HEK293 (cell line): ENCODE results near the gene MEX3C.

Experiments used
- EGR2 ChIP-seq: fragments of 450-650 bp; formaldehyde crosslinking; IDR thresholded peaks from 2 replicates; pipeline ENCODE4 v1.5.1; 2016; ENCODE audit warnings: low read depth, missing biosample characterization, missing genetic modification characterization
- HOXC10 ChIP-seq: sonication (generic); formaldehyde crosslinking; IDR thresholded peaks from 2 replicates; pipeline ENCODE4 v1.8.1; 2023; ENCODE audit warnings: mild to moderate bottlenecking, missing genetic modification reagents
- KLF17 ChIP-seq: fragments of 450-650 bp; formaldehyde crosslinking; IDR thresholded peaks from 2 replicates; pipeline ENCODE4 v1.5.1; 2016; ENCODE audit warnings: missing biosample characterization, missing genetic modification characterization
- OVOL3 ChIP-seq: fragments of 450-650 bp; formaldehyde crosslinking; IDR thresholded peaks from 2 replicates; pipeline ENCODE4 v1.5.1; 2016; ENCODE audit warnings: missing biosample characterization, missing genetic modification characterization
- RBAK ChIP-seq: fragments of 450-650 bp; formaldehyde crosslinking; IDR thresholded peaks from 2 replicates; pipeline ENCODE4 v1.5.1; 2016; ENCODE audit warnings: missing biosample characterization, missing genetic modification characterization
- SETDB1 ChIP-seq: IDR thresholded peaks from one replicate; pipeline ENCODE4 v1.6.1; 2017; ENCODE audit warnings: mild to moderate bottlenecking, low read length, moderate library complexity, mixed read lengths; ENCODE audit not compliant: insufficient read length
- SP7 ChIP-seq: fragments of 450-650 bp; formaldehyde crosslinking; IDR thresholded peaks from 2 replicates; pipeline ENCODE4 v1.5.1; 2016; ENCODE audit warnings: missing biosample characterization, missing genetic modification characterization
- ZBTB48 ChIP-seq: fragments of 450-650 bp; formaldehyde crosslinking; IDR thresholded peaks from 2 replicates; pipeline ENCODE4 v1.5.1; 2016; ENCODE audit warnings: missing biosample characterization, missing genetic modification characterization
- ZFP37 ChIP-seq: fragments of 450-650 bp; formaldehyde crosslinking; IDR thresholded peaks from 2 replicates; pipeline ENCODE4 v1.5.1; 2016; ENCODE audit warnings: missing biosample characterization, missing genetic modification characterization
- ZNF169 ChIP-seq: fragments of 450-650 bp; formaldehyde crosslinking; IDR thresholded peaks from 2 replicates; pipeline ENCODE4 v1.5.1; 2016; ENCODE audit warnings: missing biosample characterization, missing genetic modification characterization
- ZNF184 ChIP-seq: fragments of 450-650 bp; IDR thresholded peaks from 2 replicates; pipeline ENCODE4 v1.5.1; 2018; ENCODE audit warnings: missing biosample characterization, mild to moderate bottlenecking, missing genetic modification characterization
- ZNF239 ChIP-seq: fragments of 450-650 bp; formaldehyde crosslinking; IDR thresholded peaks from 2 replicates; pipeline ENCODE4 v1.5.1; 2016; ENCODE audit warnings: missing biosample characterization, missing genetic modification characterization
- ZNF302 ChIP-seq: fragments of 450-650 bp; formaldehyde crosslinking; IDR thresholded peaks from 2 replicates; pipeline ENCODE4 v1.5.1; 2016; ENCODE audit warnings: missing biosample characterization, missing genetic modification characterization, low read depth
- ZNF354C ChIP-seq: fragments of 450-650 bp; formaldehyde crosslinking; IDR thresholded peaks from 2 replicates; pipeline ENCODE4 v1.5.1; 2016; ENCODE audit warnings: missing biosample characterization, missing genetic modification characterization, low read depth, borderline replicate concordance
- ZNF37A ChIP-seq: fragments of 450-650 bp; IDR thresholded peaks from 2 replicates; pipeline ENCODE4 v1.5.1; 2018; ENCODE audit warnings: missing biosample characterization, missing genetic modification characterization
- ZNF514 ChIP-seq: fragments of 450-650 bp; formaldehyde crosslinking; IDR thresholded peaks from 2 replicates; pipeline ENCODE4 v1.5.1; 2016; ENCODE audit warnings: missing biosample characterization, missing genetic modification characterization
- ZNF596 ChIP-seq: fragments of 450-650 bp; IDR thresholded peaks from 2 replicates; pipeline ENCODE4 v1.5.0; 2018; ENCODE audit warnings: missing biosample characterization, mild to moderate bottlenecking, missing genetic modification characterization, moderate library complexity
- ZNF610 ChIP-seq: fragments of 450-650 bp; formaldehyde crosslinking; IDR thresholded peaks from 2 replicates; pipeline ENCODE4 v1.5.1; 2016; ENCODE audit warnings: missing biosample characterization, missing genetic modification characterization, borderline replicate concordance
- ZNF624 ChIP-seq: fragments of 450-650 bp; formaldehyde crosslinking; IDR thresholded peaks from 2 replicates; pipeline ENCODE4 v1.5.1; 2017; ENCODE audit warnings: missing biosample characterization, missing genetic modification characterization
- ZNF76 ChIP-seq: fragments of 450-650 bp; formaldehyde crosslinking; IDR thresholded peaks from 2 replicates; pipeline ENCODE4; 2016; ENCODE audit warnings: low read depth, missing biosample characterization, missing genetic modification characterization, borderline replicate concordance
- ZSCAN16 ChIP-seq: fragments of 450-650 bp; formaldehyde crosslinking; IDR thresholded peaks from 2 replicates; pipeline ENCODE4 v1.5.1; 2016; ENCODE audit warnings: missing biosample characterization, missing genetic modification characterization
- TF ChIP-seq, protein P1 (sequence below): fragments of 450-650 bp; formaldehyde crosslinking; IDR thresholded peaks from 2 replicates; pipeline ENCODE4 v1.5.1; 2016; ENCODE audit warnings: missing biosample characterization, missing genetic modification characterization, low read depth
- TF ChIP-seq, protein P2 (sequence below): fragments of 450-650 bp; IDR thresholded peaks from 2 replicates; pipeline ENCODE4 v1.5.1; 2018; ENCODE audit warnings: missing biosample characterization, missing genetic modification characterization
- TF ChIP-seq, protein P3 (sequence below): fragments of 450-650 bp; formaldehyde crosslinking; IDR thresholded peaks from 2 replicates; pipeline ENCODE4 v1.5.1; 2016; ENCODE audit warnings: missing biosample characterization, missing genetic modification characterization, borderline replicate concordance
- TF ChIP-seq, protein P4 (sequence below): fragments of 450-650 bp; formaldehyde crosslinking; IDR thresholded peaks from 2 replicates; pipeline ENCODE4 v1.5.1; 2016; ENCODE audit warnings: missing biosample characterization, missing genetic modification characterization
- TF ChIP-seq, protein P5 (sequence below): fragments of 450-650 bp; formaldehyde crosslinking; IDR thresholded peaks from 2 replicates; pipeline ENCODE4 v1.5.1; 2016; ENCODE audit warnings: missing biosample characterization, missing genetic modification characterization

The MEX3C gene

GRCh38 chr18:51196118-51196810 lies 1.2 kb downstream of the MEX3C start (continued):
- no peak for TF ChIP-seq ZNF596
- TF ChIP-seq ZNF169 (tag by site-specific recombination): no peak
- TF ChIP-seq SETDB1: no peak
- TF ChIP-seq OVOL3: no peak
- TF ChIP-seq ZNF302 (tag by site-specific recombination): no peak
- TF ChIP-seq ZNF184 (tag by site-specific recombination): no peak
- no peak for TF ChIP-seq ZFP37 (tag by site-specific recombination)
- TF ChIP-seq ZNF610: no peak
- TF ChIP-seq ZNF239 (tag by site-specific recombination): no peak
- TF ChIP-seq ZNF514 (tag by site-specific recombination): no peak
- TF ChIP-seq, protein P1, sequence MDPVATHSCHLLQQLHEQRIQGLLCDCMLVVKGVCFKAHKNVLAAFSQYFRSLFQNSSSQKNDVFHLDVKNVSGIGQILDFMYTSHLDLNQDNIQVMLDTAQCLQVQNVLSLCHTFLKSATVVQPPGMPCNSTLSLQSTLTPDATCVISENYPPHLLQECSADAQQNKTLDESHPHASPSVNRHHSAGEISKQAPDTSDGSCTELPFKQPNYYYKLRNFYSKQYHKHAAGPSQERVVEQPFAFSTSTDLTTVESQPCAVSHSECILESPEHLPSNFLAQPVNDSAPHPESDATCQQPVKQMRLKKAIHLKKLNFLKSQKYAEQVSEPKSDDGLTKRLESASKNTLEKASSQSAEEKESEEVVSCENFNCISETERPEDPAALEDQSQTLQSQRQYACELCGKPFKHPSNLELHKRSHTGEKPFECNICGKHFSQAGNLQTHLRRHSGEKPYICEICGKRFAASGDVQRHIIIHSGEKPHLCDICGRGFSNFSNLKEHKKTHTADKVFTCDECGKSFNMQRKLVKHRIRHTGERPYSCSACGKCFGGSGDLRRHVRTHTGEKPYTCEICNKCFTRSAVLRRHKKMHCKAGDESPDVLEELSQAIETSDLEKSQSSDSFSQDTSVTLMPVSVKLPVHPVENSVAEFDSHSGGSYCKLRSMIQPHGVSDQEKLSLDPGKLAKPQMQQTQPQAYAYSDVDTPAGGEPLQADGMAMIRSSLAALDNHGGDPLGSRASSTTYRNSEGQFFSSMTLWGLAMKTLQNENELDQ (tag by site-specific recombination): no peak
- no peak for TF ChIP-seq ZNF354C
- peak; percentile 72; the same call in 1 of the 2 replicates for TF ChIP-seq ZNF76
- TF ChIP-seq, protein P2, sequence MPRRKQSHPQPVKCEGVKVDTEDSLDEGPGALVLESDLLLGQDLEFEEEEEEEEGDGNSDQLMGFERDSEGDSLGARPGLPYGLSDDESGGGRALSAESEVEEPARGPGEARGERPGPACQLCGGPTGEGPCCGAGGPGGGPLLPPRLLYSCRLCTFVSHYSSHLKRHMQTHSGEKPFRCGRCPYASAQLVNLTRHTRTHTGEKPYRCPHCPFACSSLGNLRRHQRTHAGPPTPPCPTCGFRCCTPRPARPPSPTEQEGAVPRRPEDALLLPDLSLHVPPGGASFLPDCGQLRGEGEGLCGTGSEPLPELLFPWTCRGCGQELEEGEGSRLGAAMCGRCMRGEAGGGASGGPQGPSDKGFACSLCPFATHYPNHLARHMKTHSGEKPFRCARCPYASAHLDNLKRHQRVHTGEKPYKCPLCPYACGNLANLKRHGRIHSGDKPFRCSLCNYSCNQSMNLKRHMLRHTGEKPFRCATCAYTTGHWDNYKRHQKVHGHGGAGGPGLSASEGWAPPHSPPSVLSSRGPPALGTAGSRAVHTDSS (tag by site-specific recombination): no peak
- TF ChIP-seq HOXC10 (CRISPR knock-in tag): no peak
- peak; percentile 82 for TF ChIP-seq EGR2
- no peak for TF ChIP-seq ZNF624
- TF ChIP-seq, protein P3, sequence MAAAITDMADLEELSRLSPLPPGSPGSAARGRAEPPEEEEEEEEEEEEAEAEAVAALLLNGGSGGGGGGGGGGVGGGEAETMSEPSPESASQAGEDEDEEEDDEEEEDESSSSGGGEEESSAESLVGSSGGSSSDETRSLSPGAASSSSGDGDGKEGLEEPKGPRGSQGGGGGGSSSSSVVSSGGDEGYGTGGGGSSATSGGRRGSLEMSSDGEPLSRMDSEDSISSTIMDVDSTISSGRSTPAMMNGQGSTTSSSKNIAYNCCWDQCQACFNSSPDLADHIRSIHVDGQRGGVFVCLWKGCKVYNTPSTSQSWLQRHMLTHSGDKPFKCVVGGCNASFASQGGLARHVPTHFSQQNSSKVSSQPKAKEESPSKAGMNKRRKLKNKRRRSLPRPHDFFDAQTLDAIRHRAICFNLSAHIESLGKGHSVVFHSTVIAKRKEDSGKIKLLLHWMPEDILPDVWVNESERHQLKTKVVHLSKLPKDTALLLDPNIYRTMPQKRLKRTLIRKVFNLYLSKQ (tag by site-specific recombination): no peak
- TF ChIP-seq ZBTB48: no peak
- TF ChIP-seq RBAK (tag by site-specific recombination): no peak
- TF ChIP-seq ZNF37A (tag by site-specific recombination): no peak
- no peak for TF ChIP-seq ZSCAN16
- TF ChIP-seq, protein P4, sequence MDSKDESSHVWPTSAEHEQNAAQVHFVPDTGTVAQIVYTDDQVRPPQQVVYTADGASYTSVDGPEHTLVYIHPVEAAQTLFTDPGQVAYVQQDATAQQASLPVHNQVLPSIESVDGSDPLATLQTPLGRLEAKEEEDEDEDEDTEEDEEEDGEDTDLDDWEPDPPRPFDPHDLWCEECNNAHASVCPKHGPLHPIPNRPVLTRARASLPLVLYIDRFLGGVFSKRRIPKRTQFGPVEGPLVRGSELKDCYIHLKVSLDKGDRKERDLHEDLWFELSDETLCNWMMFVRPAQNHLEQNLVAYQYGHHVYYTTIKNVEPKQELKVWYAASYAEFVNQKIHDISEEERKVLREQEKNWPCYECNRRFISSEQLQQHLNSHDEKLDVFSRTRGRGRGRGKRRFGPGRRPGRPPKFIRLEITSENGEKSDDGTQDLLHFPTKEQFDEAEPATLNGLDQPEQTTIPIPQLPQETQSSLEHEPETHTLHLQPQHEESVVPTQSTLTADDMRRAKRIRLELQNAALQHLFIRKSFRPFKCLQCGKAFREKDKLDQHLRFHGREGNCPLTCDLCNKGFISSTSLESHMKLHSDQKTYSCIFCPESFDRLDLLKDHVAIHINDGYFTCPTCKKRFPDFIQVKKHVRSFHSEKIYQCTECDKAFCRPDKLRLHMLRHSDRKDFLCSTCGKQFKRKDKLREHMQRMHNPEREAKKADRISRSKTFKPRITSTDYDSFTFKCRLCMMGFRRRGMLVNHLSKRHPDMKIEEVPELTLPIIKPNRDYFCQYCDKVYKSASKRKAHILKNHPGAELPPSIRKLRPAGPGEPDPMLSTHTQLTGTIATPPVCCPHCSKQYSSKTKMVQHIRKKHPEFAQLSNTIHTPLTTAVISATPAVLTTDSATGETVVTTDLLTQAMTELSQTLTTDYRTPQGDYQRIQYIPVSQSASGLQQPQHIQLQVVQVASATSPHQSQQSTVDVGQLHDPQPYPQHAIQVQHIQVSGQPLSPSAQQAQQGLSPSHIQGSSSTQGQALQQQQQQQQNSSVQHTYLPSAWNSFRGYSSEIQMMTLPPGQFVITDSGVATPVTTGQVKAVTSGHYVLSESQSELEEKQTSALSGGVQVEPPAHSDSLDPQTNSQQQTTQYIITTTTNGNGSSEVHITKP (tag by site-specific recombination): no peak
- TF ChIP-seq, protein P5, sequence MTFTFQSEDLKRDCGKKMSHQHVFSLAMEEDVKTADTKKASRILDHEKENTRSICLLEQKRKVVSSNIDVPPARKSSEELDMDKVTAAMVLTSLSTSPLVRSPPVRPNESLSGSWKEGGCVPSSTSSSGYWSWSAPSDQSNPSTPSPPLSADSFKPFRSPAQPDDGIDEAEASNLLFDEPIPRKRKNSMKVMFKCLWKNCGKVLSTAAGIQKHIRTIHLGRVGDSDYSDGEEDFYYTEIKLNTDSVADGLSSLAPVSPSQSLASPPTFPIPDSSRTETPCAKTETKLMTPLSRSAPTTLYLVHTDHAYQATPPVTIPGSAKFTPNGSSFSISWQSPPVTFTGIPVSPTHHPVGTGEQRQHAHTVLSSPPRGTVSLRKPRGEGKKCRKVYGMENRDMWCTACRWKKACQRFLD (tag by site-specific recombination): no peak
- no peak for TF ChIP-seq KLF17 (tag by site-specific recombination)
- 0 out of 2 replicates have a peak, but pooled peaks have one; percentile 13 for TF ChIP-seq SP7 (tag by site-specific recombination)
